GM06990 (cell line): Measurements from ENCODE around the gene SERPINB6.

Experiments
- DNase-seq: peaks from one replicate; pipeline ENCODE4 v3.0.0-alpha.2; 2011; ENCODE audit not compliant: insufficient read length; ENCODE audit errors: extremely low read depth
- H3K27me3 ChIP-seq: replicated peaks from 2 replicates; pipeline ENCODE4 v1.6.0; 2011; ENCODE audit warnings: low read length; ENCODE audit not compliant: control insufficient read depth, insufficient read depth
- H3K36me3 ChIP-seq: 2 replicates; pipeline ENCODE4 v1.5.1; 2011; ENCODE audit warnings: low read length; ENCODE audit not compliant: control insufficient read depth, insufficient read depth
- H3K4me3 ChIP-seq: replicated peaks from 2 replicates; pipeline ENCODE4 v1.5.1; 2011; ENCODE audit warnings: low read depth, mild to moderate bottlenecking, control low read depth, low read length
- CTCF ChIP-seq: IDR thresholded peaks from 2 replicates; pipeline ENCODE4 v1.5.1; 2011; ENCODE audit warnings: low read length, control low read depth, mild to moderate bottlenecking, inconsistent platforms; ENCODE audit not compliant: insufficient read depth, poor library complexity, severe bottlenecking

SERPINB6 gene

DNA sequence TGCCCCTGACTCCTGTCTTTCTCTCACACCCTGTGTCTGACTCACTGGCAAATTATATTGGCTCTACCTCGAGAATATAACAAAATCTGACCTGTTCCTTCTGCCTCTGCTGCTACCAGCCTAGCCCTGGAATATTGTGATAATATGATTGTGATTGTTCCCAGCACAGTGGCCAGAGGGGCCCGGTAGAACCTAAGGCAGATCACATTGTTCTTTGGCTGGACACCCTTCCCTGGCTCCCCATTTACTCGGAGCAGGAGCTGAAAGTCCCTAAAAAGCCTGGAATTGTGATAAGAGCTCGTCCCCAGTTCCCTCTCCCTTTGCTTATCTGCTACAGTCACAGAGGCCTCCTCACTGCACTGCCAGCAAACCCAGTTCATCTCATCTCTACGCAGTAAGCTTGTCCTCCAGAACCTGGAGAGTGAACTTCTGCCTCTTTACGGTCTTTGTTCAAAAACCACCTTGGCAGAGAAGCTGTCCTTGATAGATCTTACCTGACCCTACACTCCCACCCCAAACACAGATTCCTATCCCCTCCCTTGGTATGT is 21.8 kb downstream of the SERPINB6 start:
- Histone ChIP-seq H3K27me3 (peaks cover 2% of the 10 kb centered on the region), H3K4me3 (no peak overlapping the region), H3K36me3 (no peaks in the 10 kb centered on the region)
- no peak for TF ChIP-seq CTCF
- no peak for DNase-seq

DNA sequence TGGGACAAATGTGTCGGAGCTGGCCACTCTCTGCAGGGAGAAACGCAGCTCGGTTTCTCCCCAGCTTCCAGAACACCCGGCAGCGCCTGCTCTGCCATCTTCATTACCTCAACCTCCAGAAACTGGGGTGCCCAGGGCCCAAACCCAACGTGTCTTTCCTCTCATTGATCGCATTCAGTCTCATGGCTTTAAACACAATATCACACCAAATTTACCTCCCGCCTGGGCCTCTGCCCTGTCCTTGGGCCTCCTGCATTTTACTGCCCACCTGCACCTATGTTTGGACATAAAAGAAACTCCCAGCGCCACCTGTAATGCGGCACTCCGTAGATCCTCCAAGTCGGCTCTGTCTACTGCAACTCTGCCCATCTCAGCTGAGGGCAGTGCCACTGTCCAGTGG is 22.2 kb downstream of the SERPINB6 start:
- TF ChIP-seq CTCF: no peak
- Histone ChIP-seq H3K4me3 (no peak overlapping the region), H3K36me3 (no peaks in the 10 kb centered on the region), H3K27me3 (peaks cover 2% of the 10 kb centered on the region)
- no peak for DNase-seq

DNA sequence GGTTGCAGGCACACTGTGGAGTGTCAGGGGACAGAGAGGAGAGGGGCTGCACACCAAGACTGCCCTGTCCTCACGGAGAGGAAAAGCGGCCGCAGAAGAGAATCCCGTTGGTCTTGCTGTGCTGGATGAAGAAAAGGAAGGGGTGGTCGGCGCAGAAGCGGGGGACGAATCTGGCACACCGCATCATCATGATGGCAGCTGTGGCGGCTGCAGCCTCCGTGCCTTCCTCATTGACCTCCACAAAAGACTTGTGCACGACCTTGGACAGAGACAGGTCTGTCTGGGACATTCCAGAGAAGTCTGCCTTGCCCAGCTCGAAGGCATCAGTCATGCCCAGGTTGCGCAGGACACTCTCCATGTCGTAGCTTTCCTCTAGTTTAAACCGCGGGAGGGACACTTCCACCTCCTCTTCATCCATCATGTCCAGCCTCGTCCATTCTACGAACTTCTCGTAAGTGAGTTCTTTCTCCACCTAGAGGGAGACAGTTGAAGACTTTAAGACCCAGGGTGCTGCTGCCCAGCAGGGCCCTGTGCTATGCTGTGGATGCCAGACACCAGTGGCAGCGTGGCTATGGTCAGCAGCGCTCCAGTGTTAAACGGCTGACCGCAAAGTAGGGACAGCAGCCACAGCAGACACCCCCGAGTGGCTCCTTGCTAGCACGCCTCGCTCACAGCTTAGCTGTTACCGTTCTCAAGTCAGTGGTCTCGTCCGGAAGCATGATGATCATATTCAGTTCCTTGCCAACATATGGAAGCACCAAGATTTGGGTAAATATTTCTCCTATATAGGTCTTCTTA is 22.9 kb downstream of the SERPINB6 start:
- no peak for TF ChIP-seq CTCF
- no peak overlapping the region for H3K4me3 ChIP-seq
- no peaks in the 10 kb centered on the region for H3K36me3 ChIP-seq
- DNase-seq: no peak
- H3K27me3 ChIP-seq: peaks cover 2% of the 10 kb centered on the region

GRCh38 chr6:2947445-2947844 is 23.9 kb downstream of the SERPINB6 start:
- TF ChIP-seq CTCF: no peak
- H3K27me3 ChIP-seq: peaks cover 2% of the 10 kb centered on the region
- no peak overlapping the region for H3K4me3 ChIP-seq
- no peak for DNase-seq
- H3K36me3 ChIP-seq: no peaks in the 10 kb centered on the region

DNA sequence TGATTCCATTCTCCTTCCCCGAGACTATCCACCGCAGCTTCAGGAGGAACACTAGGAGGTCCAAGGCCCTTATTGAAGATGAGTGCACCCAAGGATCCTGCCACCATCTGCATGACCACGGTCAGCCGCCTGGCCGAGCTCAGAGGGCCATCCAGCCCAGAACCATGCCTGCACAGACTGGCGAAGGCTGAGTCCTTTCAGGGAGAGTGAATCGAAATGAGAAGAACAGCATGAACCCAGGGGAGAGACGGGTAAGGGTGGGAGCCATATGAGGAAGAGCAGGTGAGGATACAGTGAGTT is 26.3 kb downstream of the SERPINB6 start:
- H3K4me3 ChIP-seq: no peak overlapping the region
- no peak for DNase-seq
- no peak for TF ChIP-seq CTCF

More for the DNA sequence above, 26.3 kb downstream of the SERPINB6 start:
- peaks cover 2% of the 10 kb centered on the region for H3K27me3 ChIP-seq
- no peaks in the 10 kb centered on the region for H3K36me3 ChIP-seq
